Measurements from ENCODE around the gene CFDP1.

DNA sequence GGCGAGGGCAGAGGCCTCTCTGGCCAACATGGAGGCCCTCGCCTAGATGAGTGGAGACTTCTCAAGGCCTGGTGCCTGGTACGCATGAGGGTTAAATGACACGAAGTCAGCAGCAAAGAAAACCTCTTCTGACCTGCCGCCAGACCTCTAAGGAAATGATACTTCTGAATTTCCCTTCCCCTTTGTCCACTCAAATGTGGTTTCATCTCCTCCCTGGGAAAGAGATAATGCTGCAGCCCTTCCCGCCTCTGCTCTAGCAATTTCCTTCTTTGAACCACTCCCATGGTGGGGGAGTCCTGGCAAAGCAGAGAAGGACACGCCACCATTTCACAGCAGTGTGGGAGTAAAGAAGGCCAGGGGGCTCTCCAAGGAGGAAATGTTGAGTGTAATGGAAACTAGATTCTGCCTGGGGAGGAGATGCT is 116.2 kb downstream of the CFDP1 start:
- TF ChIP-seq CTCF (IDR thresholded peaks at IDR 0.05): no peak
- TF ChIP-seq EP300 (IDR thresholded peaks at IDR 0.05; ENCODE audit: low read depth): no peak
